ENCODE results near the gene XPNPEP2.

DNA sequence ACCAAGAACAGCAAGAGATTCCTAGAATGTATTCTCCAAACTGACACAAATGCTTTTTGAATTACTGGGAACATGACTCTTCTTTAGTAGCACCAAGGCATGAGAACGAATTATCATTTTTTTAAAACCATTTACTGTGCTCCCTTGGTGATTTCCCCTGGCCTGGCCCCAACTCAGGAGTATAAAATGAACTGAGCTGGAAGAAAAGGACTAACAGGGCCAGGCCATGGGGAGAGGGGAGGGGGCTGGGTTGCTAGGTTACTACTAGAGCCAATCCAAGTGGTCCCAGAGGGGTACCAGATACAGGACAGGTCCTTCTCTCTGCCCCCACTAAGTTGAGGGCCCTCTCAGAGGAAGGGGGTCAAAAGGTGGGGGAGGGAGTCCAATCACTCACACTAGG, 64.1 kb downstream of the XPNPEP2 start:
- TF ChIP-seq, protein P1, sequence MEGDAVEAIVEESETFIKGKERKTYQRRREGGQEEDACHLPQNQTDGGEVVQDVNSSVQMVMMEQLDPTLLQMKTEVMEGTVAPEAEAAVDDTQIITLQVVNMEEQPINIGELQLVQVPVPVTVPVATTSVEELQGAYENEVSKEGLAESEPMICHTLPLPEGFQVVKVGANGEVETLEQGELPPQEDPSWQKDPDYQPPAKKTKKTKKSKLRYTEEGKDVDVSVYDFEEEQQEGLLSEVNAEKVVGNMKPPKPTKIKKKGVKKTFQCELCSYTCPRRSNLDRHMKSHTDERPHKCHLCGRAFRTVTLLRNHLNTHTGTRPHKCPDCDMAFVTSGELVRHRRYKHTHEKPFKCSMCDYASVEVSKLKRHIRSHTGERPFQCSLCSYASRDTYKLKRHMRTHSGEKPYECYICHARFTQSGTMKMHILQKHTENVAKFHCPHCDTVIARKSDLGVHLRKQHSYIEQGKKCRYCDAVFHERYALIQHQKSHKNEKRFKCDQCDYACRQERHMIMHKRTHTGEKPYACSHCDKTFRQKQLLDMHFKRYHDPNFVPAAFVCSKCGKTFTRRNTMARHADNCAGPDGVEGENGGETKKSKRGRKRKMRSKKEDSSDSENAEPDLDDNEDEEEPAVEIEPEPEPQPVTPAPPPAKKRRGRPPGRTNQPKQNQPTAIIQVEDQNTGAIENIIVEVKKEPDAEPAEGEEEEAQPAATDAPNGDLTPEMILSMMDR (IDR thresholded peaks at IDR 0.05; ENCODE audit: borderline replicate concordance, extremely low read depth, low read length, poor library complexity, severe bottlenecking): no peak
- no peak for TF ChIP-seq EZH2 (IDR thresholded peaks at IDR 0.05; ENCODE audit: borderline replicate concordance, low read depth, low read length, severe bottlenecking)

Data from DND-41 (cell line).